Nucleus accumbens (tissue), 56 donors: Measurements from ENCODE around the gene CTNNA3.
"Not testable (repeated sequence)": the region's sequence is repeated elsewhere in the genome, so short reads cannot be mapped to it uniquely, and the experiment has no call there.

ENCODE experiments used
- DNase-seq, 56 donors: peaks; one replicate each; lab custom pipeline; 2025; lab: John Stamatoyannopoulos, UW

Gene CTNNA3

GRCh38 chr10:67386841-67387533 lies 309.0 kb downstream of the CTNNA3 start:
- not testable (repeated sequence) for DNase-seq

- DNase-seq: no peak
Observed at GRCh38 chr10:67386260-67386659, 309.7 kb downstream of the CTNNA3 start.

DNA sequence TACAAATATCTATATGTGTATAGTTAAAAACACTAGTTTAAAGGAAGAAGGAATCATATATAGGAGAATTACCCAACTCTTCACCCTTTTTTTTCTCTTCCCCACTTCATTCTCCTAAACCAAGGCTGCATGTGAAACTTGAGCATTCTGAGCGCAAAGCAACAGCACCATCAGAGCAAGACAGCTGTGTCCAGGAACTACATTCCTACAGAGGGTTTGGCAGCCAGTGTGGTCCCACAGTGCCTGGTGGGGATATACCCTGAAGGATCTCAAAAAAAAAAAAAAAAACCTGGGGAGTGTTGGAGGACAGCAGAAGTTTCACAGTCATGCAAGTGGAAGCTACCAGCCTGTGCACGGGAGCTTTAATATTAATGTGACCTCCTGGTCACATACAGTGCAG lies 310.4 kb downstream of the CTNNA3 start:
- DNase-seq: no peak

- DNase-seq: no peak
Observed at GRCh38 chr10:67385089-67385488, 310.9 kb downstream of the CTNNA3 start.

DNA sequence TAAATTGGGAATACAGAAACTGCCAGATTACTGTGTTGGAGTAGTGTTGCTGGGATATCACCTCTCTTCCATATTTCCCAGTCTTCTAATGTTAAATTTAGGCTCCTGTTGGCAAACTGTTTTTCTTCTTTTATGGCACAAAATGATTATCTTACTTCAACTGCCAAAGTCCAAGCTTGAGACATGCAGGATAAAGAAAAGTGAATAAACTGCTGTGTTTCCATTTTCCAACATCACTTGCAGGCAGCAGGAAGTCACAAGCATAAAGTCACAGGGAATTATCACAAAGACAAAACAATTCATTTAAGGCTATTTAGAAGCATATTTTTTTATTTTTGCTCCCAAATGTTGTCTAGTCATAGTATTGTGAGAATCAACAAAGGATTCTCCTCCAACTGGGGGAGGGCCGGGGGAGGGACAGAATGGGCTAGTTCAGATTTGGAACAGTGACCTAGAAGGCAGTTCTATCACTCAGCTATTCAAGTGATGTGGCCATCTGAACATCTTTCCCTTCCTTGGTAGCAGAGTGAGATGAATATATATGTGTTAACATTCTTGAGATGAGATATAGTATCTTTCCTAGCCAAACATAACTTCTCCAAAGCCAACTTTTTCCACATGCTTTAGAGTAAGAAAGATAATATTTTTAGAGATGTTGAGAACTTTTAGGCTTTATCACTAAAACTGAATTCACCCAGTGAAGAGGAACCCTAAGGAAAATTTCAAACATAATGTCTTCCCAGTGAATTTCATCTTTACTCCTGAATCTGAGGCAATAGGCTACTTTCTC lies 364.7 kb downstream of the CTNNA3 start:
- DNase-seq: no peak

DNA sequence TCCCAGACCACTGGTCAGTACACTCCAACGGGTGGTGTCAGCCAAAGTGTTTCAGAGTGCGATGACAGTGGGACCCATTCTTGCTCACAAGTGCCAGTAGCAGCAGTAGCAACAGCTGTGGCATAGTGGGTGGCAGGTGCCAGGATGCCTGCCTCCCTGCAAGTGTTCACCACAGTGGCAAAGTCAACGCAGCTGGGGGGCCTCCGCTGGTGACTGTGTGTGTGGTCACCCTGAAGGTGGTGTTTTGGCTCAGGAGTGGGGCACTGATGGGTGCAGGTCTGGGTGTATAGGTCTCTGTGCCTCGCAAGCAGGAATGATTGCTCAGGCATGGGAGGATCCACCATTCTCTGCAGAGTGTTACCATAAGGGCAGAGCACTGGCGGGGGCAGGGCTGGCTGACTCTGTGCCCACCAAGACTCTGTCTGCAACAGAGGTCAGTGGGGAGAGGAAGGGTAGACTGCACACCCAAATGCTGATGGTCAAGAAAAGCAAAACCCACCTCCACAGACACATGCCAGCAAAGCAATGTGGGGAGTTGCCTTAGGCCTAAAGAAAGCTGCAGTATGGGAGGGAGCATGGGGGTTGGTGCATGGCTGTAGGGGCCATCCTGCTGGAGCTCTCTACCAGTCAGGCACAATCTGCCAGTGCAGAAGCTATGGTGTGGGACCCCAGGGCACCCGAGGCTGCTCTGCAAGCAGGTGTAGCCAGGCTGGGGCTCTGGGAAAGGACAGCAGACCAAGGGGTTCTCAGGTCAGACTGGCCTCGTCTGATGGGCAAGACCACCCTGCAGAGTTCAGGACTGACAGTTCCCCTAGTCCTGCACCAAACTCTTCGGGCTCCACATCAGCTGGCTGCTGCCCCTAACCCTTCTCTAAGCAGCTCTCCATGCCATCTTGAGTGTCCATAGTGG lies 368.1 kb downstream of the CTNNA3 start:
- DNase-seq: no peak

- no peak for DNase-seq
Observed at GRCh38 chr10:67319976-67320375, 376.0 kb downstream of the CTNNA3 start.

- no peak for DNase-seq
Observed at GRCh38 chr10:67308912-67309311, 387.1 kb downstream of the CTNNA3 start.

DNA sequence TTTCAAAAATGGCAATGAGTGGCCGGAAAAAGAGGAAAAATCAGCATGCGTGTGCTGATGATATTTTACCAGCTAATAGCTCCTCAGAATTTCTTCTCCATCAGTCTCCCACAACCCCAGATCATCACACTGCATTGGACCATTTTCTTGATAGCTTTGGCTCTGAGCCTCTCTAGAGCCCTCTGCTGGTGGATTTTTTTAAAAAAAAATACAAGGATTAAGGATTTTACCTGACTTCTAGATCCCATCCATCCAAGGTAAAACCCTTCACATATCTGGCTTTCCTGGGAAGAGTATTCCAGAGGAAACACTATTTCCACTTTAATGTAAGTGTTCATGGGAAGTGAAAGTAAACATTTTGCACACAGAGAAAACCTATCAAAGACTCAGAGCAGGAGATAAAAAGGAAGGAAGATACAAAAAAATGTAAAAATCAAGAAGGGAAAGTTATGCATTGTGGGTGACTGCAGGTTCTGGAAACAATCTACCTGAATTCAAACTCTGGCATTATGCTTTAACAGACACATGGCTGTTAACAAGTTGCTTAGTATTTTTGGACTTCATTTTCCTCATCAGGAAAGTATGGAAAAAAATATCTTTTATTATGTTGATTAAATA lies 389.3 kb downstream of the CTNNA3 start:
- DNase-seq: no peak

DNA sequence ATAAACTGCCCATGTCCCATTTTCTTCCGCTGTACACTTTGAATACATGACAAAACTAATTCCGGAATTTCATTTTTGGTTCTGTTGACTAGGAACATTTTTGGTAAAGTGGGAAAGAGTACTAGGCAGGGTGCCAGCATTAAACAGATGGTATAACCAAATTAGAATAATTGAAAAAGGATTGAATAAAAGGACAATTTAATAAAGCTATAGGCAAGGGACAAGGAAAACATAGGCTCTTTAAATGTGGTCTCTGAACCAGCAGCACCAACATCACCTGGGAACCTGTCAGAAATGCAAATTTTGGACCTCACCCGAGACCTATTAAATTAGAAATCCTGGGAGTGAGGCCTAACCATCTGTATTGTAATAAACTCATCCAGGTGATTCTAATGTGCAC lies 393.3 kb downstream of the CTNNA3 start:
- DNase-seq: no peak

- no peak for DNase-seq
Observed at GRCh38 chr10:67299761-67300160, 396.2 kb downstream of the CTNNA3 start.

- DNase-seq: no peak
Observed at GRCh38 chr10:67297637-67298181, 398.3 kb downstream of the CTNNA3 start.

DNA sequence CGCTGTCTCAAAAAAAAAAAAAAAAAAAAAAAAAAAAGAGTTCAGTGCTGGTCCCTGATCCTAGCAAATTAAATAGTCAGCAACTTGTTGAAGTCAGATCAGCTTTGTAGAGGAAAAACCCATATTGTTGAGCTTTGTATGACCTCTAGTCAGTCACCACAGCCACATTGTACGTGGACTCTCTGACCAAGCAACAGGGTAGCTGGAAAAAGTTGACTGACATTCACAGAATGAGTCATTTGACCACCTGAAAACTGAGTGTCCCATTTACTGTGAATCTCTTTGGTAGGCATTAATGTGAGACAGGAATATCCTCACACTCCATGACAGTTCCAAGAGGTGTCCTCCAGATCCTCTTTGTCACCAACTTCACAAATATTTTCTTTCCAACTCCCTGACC lies 399.1 kb downstream of the CTNNA3 start:
- DNase-seq: no peak

GRCh38 chr10:67288688-67289410 lies 407.1 kb downstream of the CTNNA3 start:
- no peak for DNase-seq

DNA sequence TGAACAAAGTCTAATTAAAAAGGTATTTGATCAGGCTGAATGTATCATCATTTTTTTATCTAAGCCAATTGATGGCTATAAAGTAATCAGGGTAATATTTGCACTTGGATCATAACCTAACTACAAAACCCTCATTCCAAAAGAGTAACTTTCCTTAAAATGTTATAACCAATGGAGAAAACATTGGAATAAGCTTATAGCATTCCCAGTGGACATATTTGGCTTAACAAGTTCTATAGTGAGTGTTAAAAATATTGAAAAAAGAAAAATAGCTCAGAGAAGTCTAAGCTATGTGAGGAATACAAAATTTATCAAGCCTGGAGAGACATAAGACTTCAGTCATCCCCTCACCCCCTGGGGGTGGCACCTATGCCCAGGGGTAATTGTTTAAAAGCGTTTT lies 411.4 kb downstream of the CTNNA3 start:
- no peak for DNase-seq

DNA sequence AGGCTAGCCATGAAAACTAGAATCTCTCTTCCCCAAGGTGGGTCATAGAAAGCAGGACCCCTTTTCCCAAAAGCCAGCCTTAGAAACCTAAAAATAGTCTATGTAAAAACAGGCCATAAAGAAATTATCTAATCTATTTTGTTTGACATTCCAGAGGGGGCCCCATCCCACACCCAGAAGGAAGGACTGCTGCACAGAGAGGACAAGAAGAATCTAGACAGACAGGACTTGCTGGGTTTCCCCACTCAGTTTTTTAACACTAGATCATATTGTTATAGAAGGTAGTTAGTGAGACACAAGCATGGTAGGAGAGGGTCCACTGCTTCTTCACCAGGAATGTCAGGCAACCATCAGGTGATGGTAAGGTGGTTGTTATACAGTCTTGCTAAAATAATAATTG lies 413.1 kb downstream of the CTNNA3 start:
- DNase-seq: no peak

DNA sequence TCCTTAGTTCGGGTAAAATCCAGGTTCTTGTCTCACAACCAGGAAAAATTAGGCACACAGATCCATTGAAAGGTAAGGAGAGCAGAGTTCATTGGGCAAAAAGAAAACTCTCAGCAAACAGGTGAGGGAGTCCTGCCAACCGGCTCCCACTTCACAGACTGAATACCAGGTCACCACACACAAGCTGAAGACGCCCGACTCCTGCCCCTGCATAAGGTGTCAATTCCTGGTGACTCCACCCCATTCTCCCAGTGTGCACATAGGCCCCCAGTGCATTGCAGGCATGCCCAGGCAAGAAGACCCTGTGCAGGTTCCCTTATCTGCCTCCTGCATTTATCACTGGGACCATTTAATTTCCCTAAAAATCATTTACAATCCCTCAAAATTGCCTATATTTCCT lies 415.6 kb downstream of the CTNNA3 start:
- no peak for DNase-seq

- no peak for DNase-seq
Observed at GRCh38 chr10:67277402-67277801, 418.6 kb downstream of the CTNNA3 start.

DNA sequence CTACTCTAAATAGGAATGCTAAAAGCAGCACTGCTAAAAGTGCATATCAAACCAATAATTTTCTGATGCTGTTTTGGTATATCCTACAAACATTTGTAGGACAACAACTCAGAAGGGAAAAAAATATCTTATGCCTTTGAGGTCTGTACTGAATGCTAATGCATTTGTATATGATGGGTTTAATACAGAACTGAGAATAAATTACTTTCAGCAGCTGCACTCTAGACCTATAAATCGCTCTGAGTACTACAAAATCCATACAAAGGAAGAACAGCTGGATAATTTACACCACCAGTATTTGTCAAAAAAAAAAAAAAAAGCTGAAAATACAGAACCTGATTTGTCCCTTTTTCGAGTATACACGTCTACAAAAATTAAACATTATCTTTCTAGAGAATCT lies 426.2 kb downstream of the CTNNA3 start:
- DNase-seq: no peak

DNA sequence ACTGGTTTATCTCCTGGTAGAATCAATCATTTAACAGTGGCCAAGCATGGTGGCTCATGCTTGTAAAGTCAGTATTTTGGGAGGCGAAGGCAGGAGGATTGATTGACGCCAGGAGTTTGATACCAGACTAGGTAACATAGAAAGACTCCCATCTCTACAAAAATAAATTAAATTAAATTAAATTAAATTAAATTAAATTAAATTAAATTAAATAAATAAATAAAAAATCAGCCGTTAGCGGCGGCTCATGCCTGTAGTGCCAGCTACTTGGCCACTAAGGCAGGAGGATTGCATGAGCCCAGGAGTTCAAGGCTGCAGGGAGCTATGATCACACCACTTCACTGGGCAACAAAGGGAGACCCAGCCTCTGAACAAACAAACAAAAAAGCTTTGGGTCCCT lies 427.8 kb downstream of the CTNNA3 start:
- no peak for DNase-seq
